Heart left ventricle (tissue), 13 donors: Measurements from ENCODE around the gene GPR157.

ENCODE experiments used
- POLR2A ChIP-seq, 2 donors: fragments of 450-650 bp; IDR thresholded peaks; one replicate each; pipeline ENCODE4 v1.6.1; 2017; ENCODE audit warnings: antibody characterized with exemption in 2 of 2, mild to moderate bottlenecking in 2 of 2, moderate library complexity in 2 of 2
- TF ChIP-seq, protein P1 (sequence below), 12 donors: fragments of 200-600 bp; sonication (generic) in 4 of 12; IDR thresholded peaks; one replicate each; pipeline versions ENCODE4 v1.5.0 to v1.8.0; 2018 to 2022; ENCODE audit warnings: antibody characterized with exemption in 12 of 12, mild to moderate bottlenecking in 5 of 12
- donor health status: ischemic (EF 13 %, LVEDD 7.1; RV severe dilation, severe dysfunction).
- donor health status: DM: no; HTN: yes; CAD: no.
- donor health status: DM: no; HTN: no; CAD: no.
- donor health status: ischemic (EF 25% LVEDD 6.9; RV normal size, moderate dysfunction).
- donor health status: ischemic (EF 25% LVEDD 5.7; RV mildly dilated, moderate dysfunction).
- donor health status: ischemic (EF 35%, LVEDD 5.7; RV mildly dilated, moderate dysfunction).
- donor health status: nonischemic (EF 11% LVEDD 7.7; RV severe dilation, severe dysfunction).
- donor health status: DM: yes; HTN: yes; CAD: no.
- donor health status: PGD.
- donor health status: ischemic (EF 29% LVEDD 5.4; RV normal size, mild dysfunction).
- donor health status: nonischemic (EF 23%, LVEDD 6.1; RV moderate dilation, normal function).

GRCh38 chr1:9111957-9112356, 16.9 kb downstream of the GPR157 start:
- TF ChIP-seq, protein P1, sequence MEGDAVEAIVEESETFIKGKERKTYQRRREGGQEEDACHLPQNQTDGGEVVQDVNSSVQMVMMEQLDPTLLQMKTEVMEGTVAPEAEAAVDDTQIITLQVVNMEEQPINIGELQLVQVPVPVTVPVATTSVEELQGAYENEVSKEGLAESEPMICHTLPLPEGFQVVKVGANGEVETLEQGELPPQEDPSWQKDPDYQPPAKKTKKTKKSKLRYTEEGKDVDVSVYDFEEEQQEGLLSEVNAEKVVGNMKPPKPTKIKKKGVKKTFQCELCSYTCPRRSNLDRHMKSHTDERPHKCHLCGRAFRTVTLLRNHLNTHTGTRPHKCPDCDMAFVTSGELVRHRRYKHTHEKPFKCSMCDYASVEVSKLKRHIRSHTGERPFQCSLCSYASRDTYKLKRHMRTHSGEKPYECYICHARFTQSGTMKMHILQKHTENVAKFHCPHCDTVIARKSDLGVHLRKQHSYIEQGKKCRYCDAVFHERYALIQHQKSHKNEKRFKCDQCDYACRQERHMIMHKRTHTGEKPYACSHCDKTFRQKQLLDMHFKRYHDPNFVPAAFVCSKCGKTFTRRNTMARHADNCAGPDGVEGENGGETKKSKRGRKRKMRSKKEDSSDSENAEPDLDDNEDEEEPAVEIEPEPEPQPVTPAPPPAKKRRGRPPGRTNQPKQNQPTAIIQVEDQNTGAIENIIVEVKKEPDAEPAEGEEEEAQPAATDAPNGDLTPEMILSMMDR (IDR thresholded peaks at IDR 0.05) = no peak
- no peak for TF ChIP-seq POLR2A (IDR thresholded peaks at IDR 0.05)
